ENCODE measurements around the gene TRPC4.

DNA sequence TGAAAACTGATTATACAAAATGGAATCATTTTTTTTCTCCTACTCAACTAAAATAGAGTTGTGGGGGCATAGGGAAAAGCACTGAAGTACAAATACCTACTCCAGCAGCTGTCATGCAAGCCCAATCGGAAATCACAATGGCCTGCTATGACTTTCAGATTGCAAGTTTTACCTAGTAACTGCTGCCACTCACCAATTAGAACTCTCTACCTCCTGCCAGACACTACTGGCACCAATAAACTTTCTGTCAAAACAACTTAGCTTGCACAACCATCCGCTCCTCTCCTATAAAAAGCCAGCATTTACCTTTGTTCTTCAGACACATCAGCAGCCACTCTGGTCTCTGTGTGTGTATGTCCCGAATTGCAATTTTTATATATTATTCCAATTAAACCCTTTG lies 9.3 kb upstream of the TRPC4 start:
- TF ChIP-seq, protein P1, sequence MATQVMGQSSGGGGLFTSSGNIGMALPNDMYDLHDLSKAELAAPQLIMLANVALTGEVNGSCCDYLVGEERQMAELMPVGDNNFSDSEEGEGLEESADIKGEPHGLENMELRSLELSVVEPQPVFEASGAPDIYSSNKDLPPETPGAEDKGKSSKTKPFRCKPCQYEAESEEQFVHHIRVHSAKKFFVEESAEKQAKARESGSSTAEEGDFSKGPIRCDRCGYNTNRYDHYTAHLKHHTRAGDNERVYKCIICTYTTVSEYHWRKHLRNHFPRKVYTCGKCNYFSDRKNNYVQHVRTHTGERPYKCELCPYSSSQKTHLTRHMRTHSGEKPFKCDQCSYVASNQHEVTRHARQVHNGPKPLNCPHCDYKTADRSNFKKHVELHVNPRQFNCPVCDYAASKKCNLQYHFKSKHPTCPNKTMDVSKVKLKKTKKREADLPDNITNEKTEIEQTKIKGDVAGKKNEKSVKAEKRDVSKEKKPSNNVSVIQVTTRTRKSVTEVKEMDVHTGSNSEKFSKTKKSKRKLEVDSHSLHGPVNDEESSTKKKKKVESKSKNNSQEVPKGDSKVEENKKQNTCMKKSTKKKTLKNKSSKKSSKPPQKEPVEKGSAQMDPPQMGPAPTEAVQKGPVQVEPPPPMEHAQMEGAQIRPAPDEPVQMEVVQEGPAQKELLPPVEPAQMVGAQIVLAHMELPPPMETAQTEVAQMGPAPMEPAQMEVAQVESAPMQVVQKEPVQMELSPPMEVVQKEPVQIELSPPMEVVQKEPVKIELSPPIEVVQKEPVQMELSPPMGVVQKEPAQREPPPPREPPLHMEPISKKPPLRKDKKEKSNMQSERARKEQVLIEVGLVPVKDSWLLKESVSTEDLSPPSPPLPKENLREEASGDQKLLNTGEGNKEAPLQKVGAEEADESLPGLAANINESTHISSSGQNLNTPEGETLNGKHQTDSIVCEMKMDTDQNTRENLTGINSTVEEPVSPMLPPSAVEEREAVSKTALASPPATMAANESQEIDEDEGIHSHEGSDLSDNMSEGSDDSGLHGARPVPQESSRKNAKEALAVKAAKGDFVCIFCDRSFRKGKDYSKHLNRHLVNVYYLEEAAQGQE (IDR thresholded peaks at IDR 0.05; ENCODE audit: low read depth): no peak
- TF ChIP-seq TEAD4 (IDR thresholded peaks at IDR 0.05) (no peak), FOXM1 (IDR thresholded peaks at IDR 0.05; ENCODE audit: borderline replicate concordance, low read depth) (no peak), TAF1 (IDR thresholded peaks at IDR 0.05; ENCODE audit: low read depth) (no peak), EP300 (IDR thresholded peaks at IDR 0.05; ENCODE audit: borderline replicate concordance) (no peak), RAD21 (IDR thresholded peaks at IDR 0.05; ENCODE audit: low read depth) (no peak), CREB1 (IDR thresholded peaks at IDR 0.05; ENCODE audit: low read depth) (no peak), YY1 (IDR thresholded peaks at IDR 0.05; ENCODE audit: low read depth) (no peak), NFIC (IDR thresholded peaks at IDR 0.05) (no peak)
- TF ChIP-seq, protein P2, sequence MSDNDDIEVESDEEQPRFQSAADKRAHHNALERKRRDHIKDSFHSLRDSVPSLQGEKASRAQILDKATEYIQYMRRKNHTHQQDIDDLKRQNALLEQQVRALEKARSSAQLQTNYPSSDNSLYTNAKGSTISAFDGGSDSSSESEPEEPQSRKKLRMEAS (IDR thresholded peaks at IDR 0.05): no peak
- TF ChIP-seq, protein P3, sequence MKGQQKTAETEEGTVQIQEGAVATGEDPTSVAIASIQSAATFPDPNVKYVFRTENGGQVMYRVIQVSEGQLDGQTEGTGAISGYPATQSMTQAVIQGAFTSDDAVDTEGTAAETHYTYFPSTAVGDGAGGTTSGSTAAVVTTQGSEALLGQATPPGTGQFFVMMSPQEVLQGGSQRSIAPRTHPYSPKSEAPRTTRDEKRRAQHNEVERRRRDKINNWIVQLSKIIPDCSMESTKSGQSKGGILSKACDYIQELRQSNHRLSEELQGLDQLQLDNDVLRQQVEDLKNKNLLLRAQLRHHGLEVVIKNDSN (IDR thresholded peaks at IDR 0.05): no peak
